Measurements from ENCODE around the gene CACNA1B.

Gene CACNA1B

GRCh38 chr9:137948642-137949041, 71.1 kb downstream of the CACNA1B start:
- H3K27me3 ChIP-seq (ENCODE audit: control insufficient read depth in 1 of 2, insufficient read depth in 1 of 2, low read length in 2 of 2) = no peaks in the 10 kb centered on the region
- no peak overlapping the region for H2BK120ac ChIP-seq (ENCODE audit: low read depth, low read length)
- H2AFZ ChIP-seq (ENCODE audit: low read depth, low read length) = no peak overlapping the region
- no peak overlapping the region for H3K4me2 ChIP-seq (ENCODE audit: low read length, poor library complexity, severe bottlenecking)
- no peak overlapping the region for H3K27ac ChIP-seq (ENCODE audit: low read length, poor library complexity, severe bottlenecking)
- H3K9me3 ChIP-seq (ENCODE audit: control insufficient read depth, low read length) = peaks cover 29% of the 10 kb centered on the region
- no peak overlapping the region for H3K18ac ChIP-seq (ENCODE audit: low read depth in 1 of 2, low read length in 2 of 2)
- no peak overlapping the region for H4K91ac ChIP-seq (ENCODE audit: low read length)
- no peak overlapping the region for H3K9ac ChIP-seq (ENCODE audit: low read length)
- H2AK5ac ChIP-seq (ENCODE audit: low read length, severe bottlenecking) = no peak overlapping the region
- no peak overlapping the region for H3K23ac ChIP-seq (ENCODE audit: low read length in 2 of 2)
- peaks cover 3% of the 10 kb centered on the region for H3K4me1 ChIP-seq (ENCODE audit: control insufficient read depth, insufficient read depth, low read depth, low read length)
- WGBS = 79% methylated on average over 2 of the region's 2 CpGs
- H3K36me3 ChIP-seq (ENCODE audit: control insufficient read depth in 1 of 2, insufficient read depth in 2 of 2, low read depth in 1 of 2, low read length in 2 of 2) = peaks cover 0 to 3% of the 10 kb centered on the region in 2 experiments
- no peak overlapping the region for H4K8ac ChIP-seq (ENCODE audit: low read length)
- H3K4ac ChIP-seq (ENCODE audit: low read depth in 1 of 2, low read length in 2 of 2) = no peak overlapping the region
- no peak overlapping the region for H3K14ac ChIP-seq (ENCODE audit: low read length in 2 of 2)
- no peak overlapping the region for H2BK5ac ChIP-seq (ENCODE audit: low read depth, low read length, poor library complexity, severe bottlenecking)
- no peaks in the 10 kb centered on the region for H3K79me1 ChIP-seq (replicated peaks; ENCODE audit: low read length, poor library complexity, severe bottlenecking)
- no peak overlapping the region for H2BK12ac ChIP-seq (ENCODE audit: low read length in 2 of 2)
- no peak overlapping the region for H2BK15ac ChIP-seq (ENCODE audit: low read depth, poor library complexity, severe bottlenecking)
- H3K4me3 ChIP-seq (ENCODE audit: insufficient read depth in 1 of 2, low read depth in 1 of 2, low read length in 2 of 2) = no peak overlapping the region
- DNase-seq = no peak

GRCh38 chr9:137949260-137949659, 71.7 kb downstream of the CACNA1B start:
- Histone ChIP-seq H3K9ac (ENCODE audit: low read length) (no peak overlapping the region), H3K23ac (ENCODE audit: low read length in 2 of 2) (no peak overlapping the region), H3K18ac (ENCODE audit: low read depth in 1 of 2, low read length in 2 of 2) (no peak overlapping the region), H2AFZ (ENCODE audit: low read depth, low read length) (no peak overlapping the region), H3K27me3 (ENCODE audit: control insufficient read depth in 1 of 2, insufficient read depth in 1 of 2, low read length in 2 of 2) (no peaks in the 10 kb centered on the region), H3K79me1 (replicated peaks; ENCODE audit: low read length, poor library complexity, severe bottlenecking) (no peaks in the 10 kb centered on the region), H3K4me1 (ENCODE audit: control insufficient read depth, insufficient read depth, low read depth, low read length) (peaks cover 3% of the 10 kb centered on the region), H2AK5ac (ENCODE audit: low read length, severe bottlenecking) (no peak overlapping the region), H3K4me3 (ENCODE audit: insufficient read depth in 1 of 2, low read depth in 1 of 2, low read length in 2 of 2) (no peak overlapping the region), H2BK12ac (ENCODE audit: low read length in 2 of 2) (no peak overlapping the region), H2BK120ac (ENCODE audit: low read depth, low read length) (no peak overlapping the region), H2BK15ac (ENCODE audit: low read depth, poor library complexity, severe bottlenecking) (peak overlapping the region; percentile 16), H3K9me3 (ENCODE audit: control insufficient read depth, low read length) (peaks cover 24% of the 10 kb centered on the region), H3K14ac (ENCODE audit: low read length in 2 of 2) (no peak overlapping the region), H3K4ac (ENCODE audit: low read depth in 1 of 2, low read length in 2 of 2) (no peak overlapping the region), H2BK5ac (ENCODE audit: low read depth, low read length, poor library complexity, severe bottlenecking) (no peak overlapping the region), H3K27ac (ENCODE audit: low read length, poor library complexity, severe bottlenecking) (no peak overlapping the region), H4K8ac (ENCODE audit: low read length) (no peak overlapping the region), H4K91ac (ENCODE audit: low read length) (peak overlapping the region; percentile 47), H3K4me2 (ENCODE audit: low read length, poor library complexity, severe bottlenecking) (no peak overlapping the region), H3K36me3 (ENCODE audit: control insufficient read depth in 1 of 2, insufficient read depth in 2 of 2, low read depth in 1 of 2, low read length in 2 of 2) (peaks cover 0 to 3% of the 10 kb centered on the region in 2 experiments)
- DNase-seq = no peak
- WGBS = 89% methylated on average over 8 of the region's 8 CpGs

DNA sequence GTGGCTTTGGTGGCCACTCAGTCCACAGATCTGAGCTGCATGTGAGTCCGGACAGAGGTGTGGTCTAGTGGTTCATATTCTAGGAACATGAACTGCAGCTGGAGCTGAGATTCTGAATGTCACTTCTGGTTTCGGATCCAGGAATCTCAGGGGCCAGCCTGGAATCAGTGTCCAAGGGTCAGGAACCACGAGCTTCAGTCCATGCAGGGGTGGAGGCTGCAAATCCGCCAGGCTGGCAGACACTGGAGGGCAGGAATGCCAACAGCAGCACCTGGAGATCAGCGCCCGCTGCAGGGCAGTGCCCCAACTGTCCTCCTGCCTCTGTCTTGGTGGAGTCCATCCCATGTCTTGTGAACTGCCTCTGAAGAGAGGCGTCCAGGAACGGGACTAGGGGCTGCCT, 73.5 kb downstream of the CACNA1B start:
- no peak for DNase-seq
- H3K27ac ChIP-seq (ENCODE audit: low read length, poor library complexity, severe bottlenecking) = no peak overlapping the region
- no peak overlapping the region for H2BK5ac ChIP-seq (ENCODE audit: low read depth, low read length, poor library complexity, severe bottlenecking)
- H3K27me3 ChIP-seq (ENCODE audit: control insufficient read depth in 1 of 2, insufficient read depth in 1 of 2, low read length in 2 of 2) = no peaks in the 10 kb centered on the region
- no peaks in the 10 kb centered on the region for H3K79me1 ChIP-seq (replicated peaks; ENCODE audit: low read length, poor library complexity, severe bottlenecking)
- no peak overlapping the region for H2BK120ac ChIP-seq (ENCODE audit: low read depth, low read length)
- peaks cover 3% of the 10 kb centered on the region for H3K4me1 ChIP-seq (ENCODE audit: control insufficient read depth, insufficient read depth, low read depth, low read length)
- no peak overlapping the region for H2AFZ ChIP-seq (ENCODE audit: low read depth, low read length)
- H3K14ac ChIP-seq (ENCODE audit: low read length in 2 of 2) = no peak overlapping the region
- no peak overlapping the region for H3K23ac ChIP-seq (ENCODE audit: low read length in 2 of 2)
- no peak overlapping the region for H2AK5ac ChIP-seq (ENCODE audit: low read length, severe bottlenecking)
- H4K8ac ChIP-seq (ENCODE audit: low read length) = no peak overlapping the region
- H3K4me3 ChIP-seq (ENCODE audit: insufficient read depth in 1 of 2, low read depth in 1 of 2, low read length in 2 of 2) = no peak overlapping the region
- 75% methylated on average over 8 of the region's 8 CpGs for WGBS
- peaks cover 0 to 3% of the 10 kb centered on the region in 2 experiments for H3K36me3 ChIP-seq (ENCODE audit: control insufficient read depth in 1 of 2, insufficient read depth in 2 of 2, low read depth in 1 of 2, low read length in 2 of 2)
- no peak overlapping the region for H2BK15ac ChIP-seq (ENCODE audit: low read depth, poor library complexity, severe bottlenecking)
- H3K9ac ChIP-seq (ENCODE audit: low read length) = no peak overlapping the region
- peaks cover 13% of the 10 kb centered on the region for H3K9me3 ChIP-seq (ENCODE audit: control insufficient read depth, low read length)
- no peak overlapping the region for H2BK12ac ChIP-seq (ENCODE audit: low read length in 2 of 2)
- H3K18ac ChIP-seq (ENCODE audit: low read depth in 1 of 2, low read length in 2 of 2) = no peak overlapping the region
- H3K4ac ChIP-seq (ENCODE audit: low read depth in 1 of 2, low read length in 2 of 2) = no peak overlapping the region
- no peak overlapping the region for H4K91ac ChIP-seq (ENCODE audit: low read length)
- H3K4me2 ChIP-seq (ENCODE audit: low read length, poor library complexity, severe bottlenecking) = no peak overlapping the region

DNA sequence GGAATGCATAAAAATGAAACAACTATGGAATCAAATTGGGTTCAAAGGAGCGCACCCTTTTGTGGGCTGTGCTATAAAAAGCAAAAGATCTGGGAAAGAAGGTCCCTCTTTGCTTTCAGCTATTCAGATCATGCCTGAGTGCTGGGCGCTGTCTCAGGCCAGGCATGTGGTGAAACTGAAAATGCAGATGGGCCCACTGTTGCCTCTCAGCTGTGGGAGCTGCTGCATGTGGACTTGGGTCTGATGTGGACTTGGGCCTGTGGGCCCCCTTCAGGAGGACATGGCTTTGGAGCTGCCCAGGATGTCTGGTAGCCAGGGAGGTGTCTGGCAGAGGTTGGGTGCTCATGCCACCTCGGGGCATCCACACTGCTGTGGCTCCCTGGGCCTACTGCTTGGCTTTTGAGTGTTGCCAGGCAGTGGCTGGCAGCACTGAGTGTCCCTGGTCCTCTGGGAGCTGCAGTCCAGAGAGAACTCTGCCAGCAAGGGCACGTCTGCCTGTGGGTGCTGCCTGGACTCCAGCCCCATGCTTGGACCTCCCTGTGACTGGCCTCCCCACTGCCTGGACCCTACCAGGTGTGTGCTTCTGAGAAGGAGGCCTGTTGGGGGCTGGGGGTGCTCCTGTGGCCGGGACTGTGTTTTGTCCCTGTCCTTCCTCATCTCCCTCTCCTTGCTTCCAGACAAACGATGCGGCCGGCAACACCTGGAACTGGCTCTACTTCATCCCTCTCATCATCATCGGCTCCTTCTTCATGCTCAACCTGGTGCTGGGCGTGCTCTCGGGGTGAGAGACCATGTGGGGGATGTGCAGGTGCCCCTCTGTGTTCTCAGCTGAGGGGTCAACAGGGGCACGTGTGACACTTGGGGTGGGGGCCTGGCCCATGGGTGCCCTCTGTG, 74.3 kb downstream of the CACNA1B start:
- H3K4me3 ChIP-seq (ENCODE audit: insufficient read depth in 1 of 2, low read depth in 1 of 2, low read length in 2 of 2) = no peak overlapping the region
- no peak overlapping the region for H2BK12ac ChIP-seq (ENCODE audit: low read length in 2 of 2)
- H2AK5ac ChIP-seq (ENCODE audit: low read length, severe bottlenecking) = no peak overlapping the region
- no peak overlapping the region for H3K9ac ChIP-seq (ENCODE audit: low read length)
- WGBS = 82% methylated on average over 10 of the region's 12 CpGs
- no peak overlapping the region for H3K4ac ChIP-seq (ENCODE audit: low read depth in 1 of 2, low read length in 2 of 2)
- H3K27me3 ChIP-seq (ENCODE audit: control insufficient read depth in 1 of 2, insufficient read depth in 1 of 2, low read length in 2 of 2) = no peaks in the 10 kb centered on the region
- no peak overlapping the region for H2BK15ac ChIP-seq (ENCODE audit: low read depth, poor library complexity, severe bottlenecking)
- no peak overlapping the region for H2BK5ac ChIP-seq (ENCODE audit: low read depth, low read length, poor library complexity, severe bottlenecking)
- DNase-seq = no peak
- peaks cover 6% of the 10 kb centered on the region for H3K9me3 ChIP-seq (ENCODE audit: control insufficient read depth, low read length)
- no peak overlapping the region for H2AFZ ChIP-seq (ENCODE audit: low read depth, low read length)
- no peak overlapping the region for H3K14ac ChIP-seq (ENCODE audit: low read length in 2 of 2)
- H3K18ac ChIP-seq (ENCODE audit: low read depth in 1 of 2, low read length in 2 of 2) = no peak overlapping the region
- no peak overlapping the region for H4K91ac ChIP-seq (ENCODE audit: low read length)
- H3K4me1 ChIP-seq (ENCODE audit: control insufficient read depth, insufficient read depth, low read depth, low read length) = peaks cover 3% of the 10 kb centered on the region
- no peaks in the 10 kb centered on the region for H3K79me1 ChIP-seq (replicated peaks; ENCODE audit: low read length, poor library complexity, severe bottlenecking)
- H3K27ac ChIP-seq (ENCODE audit: low read length, poor library complexity, severe bottlenecking) = no peak overlapping the region
- H3K4me2 ChIP-seq (ENCODE audit: low read length, poor library complexity, severe bottlenecking) = no peak overlapping the region
- H4K8ac ChIP-seq (ENCODE audit: low read length) = no peak overlapping the region
- no peak overlapping the region for H2BK120ac ChIP-seq (ENCODE audit: low read depth, low read length)
- H3K36me3 ChIP-seq (ENCODE audit: control insufficient read depth in 1 of 2, insufficient read depth in 2 of 2, low read depth in 1 of 2, low read length in 2 of 2) = peaks cover 0 to 3% of the 10 kb centered on the region in 2 experiments
- H3K23ac ChIP-seq (ENCODE audit: low read length in 2 of 2) = no peak overlapping the region
